HG03575 (cell line): Measurements from ENCODE around the gene GCC2.
"Not testable (repeated sequence)": the region's sequence is repeated elsewhere in the genome, so short reads cannot be mapped to it uniquely, and the experiment has no call there.

ENCODE experiments used
- ATAC-seq: cut with Tn5 transposase; IDR thresholded peaks from one replicate; pipeline ENCODE4 v1.9.1; 2021; ENCODE audit not compliant: unreplicated experiment, insufficient number of reproducible peaks, low FRiP score; ENCODE audit errors: extremely low read depth

The GCC2 gene

GRCh38 chr2:108448678-108449409, at the start of gene GCC2:
Gene GCC2, plus strand, starts transcription at chr2:108449206. Its CDS starts 69 bp downstream, at chr2:108449275.
- peak; percentile 95 for ATAC-seq

GRCh38 chr2:108399479-108399878, 49.5 kb upstream of the GCC2 start:
- no peak for ATAC-seq

GRCh38 chr2:108401800-108402199, 47.2 kb upstream of the GCC2 start:
- no peak for ATAC-seq

- no peak for ATAC-seq
Observed at GRCh38 chr2:108403494-108403893, 45.5 kb upstream of the GCC2 start.

- ATAC-seq, result no peak
Observed at GRCh38 chr2:108404784-108405397, 44.1 kb upstream of the GCC2 start.

GRCh38 chr2:108407864-108408729, 40.9 kb upstream of the GCC2 start:
- ATAC-seq, result no peak

GRCh38 chr2:108409768-108410167, 39.2 kb upstream of the GCC2 start:
- ATAC-seq, result no peak

GRCh38 chr2:108412995-108413710, 35.9 kb upstream of the GCC2 start:
- no peak for ATAC-seq

- no peak for ATAC-seq
Observed at GRCh38 chr2:108413711-108414095, 35.3 kb upstream of the GCC2 start.

- ATAC-seq, result no peak
Observed at GRCh38 chr2:108414256-108414876, 34.6 kb upstream of the GCC2 start.

- ATAC-seq, result no peak
Observed at GRCh38 chr2:108414945-108415344, 34.1 kb upstream of the GCC2 start.

- no peak for ATAC-seq
Observed at GRCh38 chr2:108417254-108417653, 31.8 kb upstream of the GCC2 start.

- no peak for ATAC-seq
Observed at GRCh38 chr2:108418416-108418815, 30.6 kb upstream of the GCC2 start.

- ATAC-seq, result no peak
Observed at GRCh38 chr2:108423067-108423466, 25.9 kb upstream of the GCC2 start.

- no peak for ATAC-seq
Observed at GRCh38 chr2:108423502-108424251, 25.3 kb upstream of the GCC2 start.

- no peak for ATAC-seq
Observed at GRCh38 chr2:108428286-108429009, 20.6 kb upstream of the GCC2 start.

- not testable (repeated sequence) for ATAC-seq
Observed at GRCh38 chr2:108435578-108435977, 13.4 kb upstream of the GCC2 start.

- no peak for ATAC-seq
Observed at GRCh38 chr2:108436976-108437375, 12.0 kb upstream of the GCC2 start.
